DMS 273 (cell line): Measurements from ENCODE around the gene TTLL12.

Experiments
- DNase-seq: peaks from one replicate; lab custom pipeline; 2025; ENCODE audit not compliant: unreplicated experiment; lab: John Stamatoyannopoulos, UW

Gene TTLL12

GRCh38 chr22:43186272-43187170, at the start of gene TTLL12:
TSS of gene TTLL12 (minus strand) at chr22:43187134. CDS start at chr22:43187069, 65 bp downstream.
- peak; percentile 75 for DNase-seq

- DNase-seq: no peak
Measured at GRCh38 chr22:43235445-43236409, 48.8 kb upstream of the TTLL12 start.

- DNase-seq: no peak
Measured at GRCh38 chr22:43234264-43234988, 47.5 kb upstream of the TTLL12 start.

- DNase-seq: no peak
Measured at GRCh38 chr22:43233529-43233928, 46.6 kb upstream of the TTLL12 start.

GRCh38 chr22:43232445-43232844, 45.5 kb upstream of the TTLL12 start:
- DNase-seq: no peak

- no peak for DNase-seq
Measured at GRCh38 chr22:43231724-43232034, 44.7 kb upstream of the TTLL12 start.

GRCh38 chr22:43230971-43231723, 44.2 kb upstream of the TTLL12 start:
- DNase-seq: peak; percentile 79

GRCh38 chr22:43230571-43230970, 43.6 kb upstream of the TTLL12 start:
- DNase-seq: no peak

- no peak for DNase-seq
Measured at GRCh38 chr22:43228863-43229262, 41.9 kb upstream of the TTLL12 start.

- DNase-seq: peak; percentile 60
Measured at GRCh38 chr22:43228330-43228729, 41.4 kb upstream of the TTLL12 start.

GRCh38 chr22:43227239-43227630, 40.3 kb upstream of the TTLL12 start:
- DNase-seq: no peak

GRCh38 chr22:43226377-43227238, 39.7 kb upstream of the TTLL12 start:
- DNase-seq: no peak

- DNase-seq: no peak
Measured at GRCh38 chr22:43225609-43226008, 38.7 kb upstream of the TTLL12 start.

GRCh38 chr22:43222987-43223386, 36.1 kb upstream of the TTLL12 start:
- DNase-seq: no peak

GRCh38 chr22:43222262-43222661, 35.3 kb upstream of the TTLL12 start:
- DNase-seq: no peak

GRCh38 chr22:43220625-43221380, 33.9 kb upstream of the TTLL12 start:
- no peak for DNase-seq

GRCh38 chr22:43218786-43219185, 31.9 kb upstream of the TTLL12 start:
- no peak for DNase-seq

GRCh38 chr22:43217285-43218030, 30.5 kb upstream of the TTLL12 start:
- DNase-seq: no peak
